NCI-H2227 treated with DMSO at 0.1 percent for 48 hours (cell line): Measurements from ENCODE around the gene ANO6.
"Not testable (repeated sequence)": the region's sequence is repeated elsewhere in the genome, so short reads cannot be mapped to it uniquely, and the experiment has no call there.

Experiments used
- DNase-seq: peaks from one replicate; lab custom pipeline; 2025; lab: John Stamatoyannopoulos, UW

ANO6 gene

GRCh38 chr12:45314770-45315169 is 98.9 kb downstream of the ANO6 start:
- no peak for DNase-seq

GRCh38 chr12:45315462-45315861 is 99.6 kb downstream of the ANO6 start:
- no peak for DNase-seq

GRCh38 chr12:45317261-45317660 is 101.4 kb downstream of the ANO6 start:
- not testable (repeated sequence) for DNase-seq

GRCh38 chr12:45322810-45323209 is 106.9 kb downstream of the ANO6 start:
- no peak for DNase-seq

GRCh38 chr12:45324391-45324790 is 108.5 kb downstream of the ANO6 start:
- DNase-seq = no peak

GRCh38 chr12:45326358-45326975 is 110.6 kb downstream of the ANO6 start:
- DNase-seq = no peak

- DNase-seq = no peak
Observed at GRCh38 chr12:45327823-45328383, 112.0 kb downstream of the ANO6 start.

- DNase-seq = no peak
Observed at GRCh38 chr12:45329238-45329637, 113.3 kb downstream of the ANO6 start.

- DNase-seq = no peak
Observed at GRCh38 chr12:45329702-45330101, 113.8 kb downstream of the ANO6 start.

GRCh38 chr12:45331552-45331951 is 115.7 kb downstream of the ANO6 start:
- DNase-seq = no peak

GRCh38 chr12:45334396-45334795 is 118.5 kb downstream of the ANO6 start:
- no peak for DNase-seq

- DNase-seq = no peak
Observed at GRCh38 chr12:45336331-45336730, 120.4 kb downstream of the ANO6 start.

- DNase-seq = no peak
Observed at GRCh38 chr12:45336762-45337596, 121.1 kb downstream of the ANO6 start.

- DNase-seq = no peak
Observed at GRCh38 chr12:45337835-45338234, 121.9 kb downstream of the ANO6 start.

GRCh38 chr12:45338272-45338671 is 122.4 kb downstream of the ANO6 start:
- no peak for DNase-seq

- no peak for DNase-seq
Observed at GRCh38 chr12:45339035-45339434, 123.1 kb downstream of the ANO6 start.

GRCh38 chr12:45342171-45342570 is 126.3 kb downstream of the ANO6 start:
- DNase-seq = no peak

GRCh38 chr12:45342848-45343247 is 127.0 kb downstream of the ANO6 start:
- DNase-seq = no peak

GRCh38 chr12:45343269-45344051 is 127.6 kb downstream of the ANO6 start:
- no peak for DNase-seq

- no peak for DNase-seq
Observed at GRCh38 chr12:45348311-45348710, 132.4 kb downstream of the ANO6 start.

GRCh38 chr12:45348986-45349385 is 133.1 kb downstream of the ANO6 start:
- DNase-seq = no peak

GRCh38 chr12:45349916-45350315 is 134.0 kb downstream of the ANO6 start:
- DNase-seq = no peak
